Measurements from ENCODE around the gene DAPL1. TPM values are rescaled to one million over a fixed set of nuclear protein-coding genes. Genes with fewer than 3 reads are reported as not detected.

The DAPL1 gene
- total RNA-seq, 1 donor, result not detected

GRCh38 chr2:158805255-158805654 is 10.1 kb downstream of the DAPL1 start:
- no peak for TF ChIP-seq CTCF (IDR thresholded peaks at IDR 0.05; ENCODE audit: insufficient read depth, low read depth, low read length)
- no peak for DNase-seq (ENCODE audit: low read depth)
- H3K4me3 ChIP-seq (ENCODE audit: low read depth, low read length), result no peak overlapping the region

GRCh38 chr2:158805936-158806335 is 10.8 kb downstream of the DAPL1 start:
- DNase-seq (ENCODE audit: low read depth), result no peak
- no peak overlapping the region for H3K4me3 ChIP-seq (ENCODE audit: low read depth, low read length)

GRCh38 chr2:158806941-158807340 is 11.8 kb downstream of the DAPL1 start:
- no peak for TF ChIP-seq CTCF (IDR thresholded peaks at IDR 0.05; ENCODE audit: insufficient read depth, low read depth, low read length)
- DNase-seq (ENCODE audit: low read depth), result no peak

More at GRCh38 chr2:158805936-158806335, 10.8 kb downstream of the DAPL1 start:
- TF ChIP-seq CTCF (IDR thresholded peaks at IDR 0.05; ENCODE audit: insufficient read depth, low read depth, low read length), result no peak

GRCh38 chr2:158808426-158808825 is 13.3 kb downstream of the DAPL1 start:
- TF ChIP-seq CTCF (IDR thresholded peaks at IDR 0.05; ENCODE audit: insufficient read depth, low read depth, low read length), result no peak
- DNase-seq (ENCODE audit: low read depth), result no peak
- no peak overlapping the region for H3K4me3 ChIP-seq (ENCODE audit: low read depth, low read length)

More at GRCh38 chr2:158806941-158807340, 11.8 kb downstream of the DAPL1 start:
- no peak overlapping the region for H3K4me3 ChIP-seq (ENCODE audit: low read depth, low read length)

GRCh38 chr2:158809816-158810215 is 14.7 kb downstream of the DAPL1 start:
- no peak overlapping the region for H3K4me3 ChIP-seq (ENCODE audit: low read depth, low read length)
- TF ChIP-seq CTCF (IDR thresholded peaks at IDR 0.05; ENCODE audit: insufficient read depth, low read depth, low read length), result no peak
- DNase-seq (ENCODE audit: low read depth), result no peak

- peak; percentile 25 for DNase-seq (ENCODE audit: low read depth)
- H3K4me3 ChIP-seq (ENCODE audit: low read depth, low read length), result no peak overlapping the region
- TF ChIP-seq CTCF (IDR thresholded peaks at IDR 0.05; ENCODE audit: insufficient read depth, low read depth, low read length), result no peak
Observed at GRCh38 chr2:158810731-158811460, 15.8 kb downstream of the DAPL1 start.

GRCh38 chr2:158815166-158815565 is 20.0 kb downstream of the DAPL1 start:
- H3K4me3 ChIP-seq (ENCODE audit: low read depth, low read length), result no peak overlapping the region
- TF ChIP-seq CTCF (IDR thresholded peaks at IDR 0.05; ENCODE audit: insufficient read depth, low read depth, low read length), result no peak
- no peak for DNase-seq (ENCODE audit: low read depth)
